GM18861 (cell line): Measurements from ENCODE around the gene RBFOX2.

Experiments used
- ATAC-seq: cut with Tn5 transposase; IDR thresholded peaks from one replicate; pipeline ENCODE4 v1.9.1; 2021; ENCODE audit not compliant: unreplicated experiment

Gene RBFOX2

DNA sequence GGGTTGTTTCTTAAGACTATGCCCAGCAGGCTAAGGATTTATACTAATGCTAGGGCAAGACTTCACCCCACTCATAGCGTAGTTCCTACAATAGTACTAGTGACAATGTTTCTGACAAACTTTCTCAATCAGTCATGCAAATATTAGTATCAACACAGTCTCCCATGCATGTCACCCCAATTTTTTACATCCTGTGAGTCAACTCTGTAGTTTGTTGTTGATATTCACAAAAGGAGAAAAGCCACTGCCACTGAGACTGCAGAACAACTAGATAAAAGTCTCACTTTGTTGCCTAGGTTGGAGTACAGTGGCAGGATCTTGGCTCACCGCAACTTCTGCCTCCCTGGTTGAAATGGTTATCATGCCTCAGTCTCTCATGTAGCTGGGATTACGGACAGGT is 155.2 kb downstream of the RBFOX2 start:
- ATAC-seq, result no peak

DNA sequence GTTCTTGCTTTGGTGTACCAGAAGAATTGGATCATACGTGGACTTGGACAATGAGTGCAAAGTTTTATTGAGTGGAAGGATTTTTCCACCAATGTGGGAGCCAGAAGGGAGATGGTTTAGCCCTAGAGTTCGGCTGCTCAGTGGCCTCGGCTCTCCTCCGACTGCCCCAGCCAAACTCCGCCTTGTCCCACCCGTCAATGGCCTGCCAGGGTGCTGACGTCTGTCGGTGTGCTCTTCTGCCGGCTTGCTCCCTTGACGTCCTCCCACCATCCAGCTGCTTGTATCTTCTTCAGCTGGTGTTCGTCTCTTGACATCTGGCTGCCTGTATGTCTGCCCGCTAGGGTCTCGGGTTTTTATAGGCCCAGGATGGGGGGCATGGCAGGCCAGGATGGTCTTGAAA is 156.2 kb downstream of the RBFOX2 start:
- no peak for ATAC-seq

DNA sequence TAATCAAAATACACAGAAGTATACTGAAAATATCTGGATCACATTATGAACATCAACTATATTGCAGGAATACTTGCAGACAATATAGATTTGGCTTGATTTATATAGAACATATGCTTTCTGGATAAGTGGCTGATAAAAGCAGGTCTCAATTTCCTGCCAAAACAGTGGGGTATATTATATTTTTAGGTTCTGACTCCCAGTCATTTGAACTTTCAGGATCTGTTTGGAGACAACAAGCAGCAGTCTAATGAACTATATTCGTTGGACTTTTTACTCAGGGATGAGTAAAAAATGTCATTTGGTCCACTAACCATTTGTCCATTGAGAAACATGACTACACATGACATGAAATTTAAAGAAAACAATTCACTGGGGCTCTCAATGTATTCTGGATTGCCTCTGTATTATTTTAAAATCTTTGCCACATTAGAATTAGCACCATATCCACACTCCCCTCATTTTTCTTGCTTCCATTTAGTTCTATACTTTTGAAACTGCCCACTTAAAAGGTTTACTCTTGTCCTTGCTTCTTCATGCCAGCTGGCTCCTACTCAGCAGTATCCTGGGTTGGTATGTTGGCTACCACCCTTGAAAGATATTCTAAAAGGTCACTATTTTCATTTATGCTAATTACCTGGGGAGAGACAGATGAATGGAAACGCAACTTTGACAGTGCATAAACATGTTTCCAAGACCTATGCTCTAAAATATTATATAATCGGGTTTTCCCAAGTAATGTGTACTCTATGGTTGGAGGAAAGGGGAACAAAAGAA is 157.9 kb downstream of the RBFOX2 start:
- no peak for ATAC-seq

DNA sequence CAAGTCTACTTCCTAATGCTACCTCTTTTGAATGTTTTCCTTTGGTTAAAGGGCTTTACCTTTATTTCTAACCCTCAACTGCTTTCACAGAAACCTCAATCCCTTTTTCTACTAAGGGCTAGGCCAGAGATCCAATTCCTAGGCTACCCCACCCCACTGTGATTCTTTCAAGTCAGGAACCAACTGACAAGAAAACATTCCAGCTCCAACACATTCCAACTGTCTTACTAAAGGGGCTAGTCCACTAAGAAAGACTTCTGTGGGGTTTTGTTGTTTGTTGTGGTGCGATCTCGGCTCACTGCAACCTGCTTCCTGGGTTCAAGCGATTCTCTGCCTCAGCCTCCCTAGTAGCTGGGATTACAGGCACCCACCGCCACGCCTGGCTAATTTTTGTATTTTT is 159.7 kb downstream of the RBFOX2 start:
- ATAC-seq, result no peak

DNA sequence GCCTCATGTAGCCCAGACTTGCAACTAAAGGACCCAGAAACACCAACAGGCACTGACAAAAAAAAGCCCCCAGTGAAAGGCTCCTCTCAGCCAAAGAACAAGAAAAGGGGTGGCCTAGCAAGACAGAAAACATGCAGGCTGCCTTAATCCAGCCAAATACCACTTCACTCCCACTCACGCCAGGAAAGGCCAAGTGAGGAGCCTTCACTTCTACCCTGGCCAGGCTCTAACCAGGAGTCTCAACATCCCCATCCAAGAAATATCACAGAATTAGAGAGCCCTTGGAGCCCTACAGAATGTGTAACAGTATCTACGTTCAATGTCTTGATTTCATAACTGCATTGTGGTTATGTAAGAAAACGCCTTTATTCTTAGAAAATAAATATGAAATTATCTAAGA is 162.0 kb downstream of the RBFOX2 start:
- ATAC-seq, result no peak

DNA sequence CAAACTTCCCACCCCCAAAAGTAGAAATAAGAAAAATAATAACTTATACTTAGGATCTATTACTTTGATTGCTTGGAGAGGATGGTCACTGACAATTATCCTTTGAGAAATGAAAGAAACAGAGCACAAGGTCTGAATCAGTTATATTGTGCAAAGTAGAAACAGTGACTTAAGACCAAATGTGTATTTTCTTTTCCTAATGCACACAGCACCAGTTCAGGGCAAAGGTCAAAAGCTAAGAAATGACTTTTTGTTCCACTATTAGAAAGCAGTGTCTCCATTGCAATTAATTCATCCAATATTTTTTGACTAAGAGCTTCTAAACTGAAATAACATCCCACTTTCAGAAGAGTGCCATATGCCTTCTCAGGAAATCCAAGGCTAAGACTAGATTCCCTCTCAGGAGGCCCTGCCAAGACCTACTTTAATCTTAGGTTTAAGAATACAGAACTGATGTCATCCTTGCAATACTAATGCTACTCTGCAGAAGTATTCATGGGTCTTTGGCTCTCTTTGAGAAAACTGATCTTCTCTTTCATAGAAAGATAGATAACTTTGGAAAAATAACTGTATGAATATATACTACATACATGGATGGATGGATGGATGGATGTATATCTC is 164.0 kb downstream of the RBFOX2 start:
- no peak for ATAC-seq

DNA sequence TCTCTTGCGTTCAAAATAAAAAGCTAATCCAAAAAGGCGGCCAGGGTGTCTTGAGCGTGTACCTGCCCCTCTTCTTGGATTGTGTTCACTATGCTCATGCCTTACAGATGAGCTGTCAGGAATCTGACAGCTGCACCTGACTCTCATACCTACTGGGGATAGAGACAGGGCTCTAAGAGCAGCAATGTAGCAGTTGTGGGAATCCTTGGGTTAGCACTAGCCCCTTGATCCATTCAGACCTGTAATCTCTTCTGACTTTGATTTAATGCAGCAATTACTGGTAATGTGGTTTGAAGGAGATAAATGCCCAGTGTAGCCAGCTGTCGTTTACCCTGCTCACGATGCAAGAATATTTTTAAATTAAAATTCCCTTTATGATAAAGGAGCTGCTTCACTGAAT is 165.2 kb downstream of the RBFOX2 start:
- ATAC-seq, result no peak

DNA sequence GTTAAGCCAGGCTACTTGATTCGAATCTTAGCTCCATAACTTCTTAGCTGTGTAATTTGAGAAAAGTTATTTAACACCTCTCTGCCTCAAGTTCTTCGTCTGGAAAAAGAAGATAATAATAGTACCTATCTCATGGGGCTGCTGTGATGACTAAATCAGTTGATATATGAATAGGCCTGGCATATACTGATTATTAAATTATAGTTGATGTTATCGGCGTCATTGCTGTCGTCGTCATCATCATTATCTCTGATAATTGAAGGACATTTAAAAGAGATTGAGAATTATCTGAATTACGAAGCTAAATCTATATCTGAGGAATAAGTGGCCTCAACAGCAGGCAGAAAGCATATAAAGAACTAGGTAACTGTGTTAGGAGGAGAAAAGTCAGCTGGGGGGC is 165.9 kb downstream of the RBFOX2 start:
- no peak for ATAC-seq

DNA sequence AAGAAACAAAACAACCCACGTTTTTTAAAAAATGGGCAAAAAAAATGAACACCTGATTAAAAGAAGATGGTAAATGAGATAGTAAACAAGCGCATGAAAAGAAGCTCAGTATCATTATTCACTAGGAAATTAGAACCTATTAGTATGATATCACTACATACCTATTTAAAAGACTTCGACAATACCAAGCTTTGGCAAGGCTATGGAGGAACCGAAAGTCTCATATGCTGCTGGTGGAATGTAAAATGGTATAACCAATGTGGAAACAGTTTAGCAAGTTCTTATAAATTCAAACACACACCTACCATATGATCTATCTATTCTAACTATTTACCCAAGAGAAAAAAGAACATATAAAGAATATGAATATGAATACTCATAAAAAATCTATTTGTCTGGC is 167.2 kb downstream of the RBFOX2 start:
- no peak for ATAC-seq

DNA sequence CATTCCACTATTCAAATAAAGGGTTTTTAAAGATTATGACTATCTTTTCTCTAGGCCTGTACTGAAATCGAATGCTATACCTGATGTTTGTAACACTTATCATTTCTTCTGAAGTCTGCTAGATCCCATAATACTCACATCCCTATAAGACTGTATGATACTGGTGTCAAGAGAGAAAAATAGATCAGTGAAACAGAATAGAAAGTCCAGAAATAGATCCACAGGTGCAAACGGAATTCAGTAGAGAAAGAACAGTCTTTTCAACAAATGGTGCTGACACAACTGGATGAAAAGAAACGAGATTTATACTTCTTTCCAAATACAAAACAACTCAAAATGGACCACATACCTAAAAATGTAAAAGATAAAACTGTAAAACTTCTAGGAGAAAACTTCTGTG is 167.8 kb downstream of the RBFOX2 start:
- no peak for ATAC-seq

DNA sequence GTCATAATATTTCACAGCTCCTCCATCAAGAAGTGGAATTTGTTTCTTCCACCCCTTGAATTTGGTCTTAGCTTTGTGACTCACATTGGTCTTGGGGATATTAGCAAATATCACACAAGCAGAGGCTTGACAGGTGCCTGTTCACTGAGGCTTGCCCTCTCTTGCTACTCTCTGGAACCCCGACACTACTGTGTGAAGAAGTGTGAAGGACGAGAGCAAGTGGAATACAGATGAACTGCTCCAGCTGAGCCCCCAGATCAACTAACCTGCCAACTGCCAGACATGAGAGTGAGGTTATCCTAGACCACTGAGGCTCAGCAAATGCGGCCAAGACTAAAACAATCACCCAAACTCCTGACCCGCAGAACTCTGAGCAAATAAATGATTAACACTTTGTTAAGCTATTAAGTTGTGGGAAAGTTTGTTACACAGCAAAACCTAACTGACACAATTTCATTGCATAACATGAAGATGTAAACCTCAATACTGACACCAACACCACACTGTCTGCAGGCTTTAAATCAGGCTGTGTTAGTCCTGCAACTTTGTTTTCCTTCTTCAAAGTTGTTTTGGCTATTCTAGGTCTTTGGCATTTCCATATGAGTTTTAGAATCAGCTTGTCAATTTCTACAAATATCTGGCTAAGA is 168.4 kb downstream of the RBFOX2 start:
- ATAC-seq, result no peak

DNA sequence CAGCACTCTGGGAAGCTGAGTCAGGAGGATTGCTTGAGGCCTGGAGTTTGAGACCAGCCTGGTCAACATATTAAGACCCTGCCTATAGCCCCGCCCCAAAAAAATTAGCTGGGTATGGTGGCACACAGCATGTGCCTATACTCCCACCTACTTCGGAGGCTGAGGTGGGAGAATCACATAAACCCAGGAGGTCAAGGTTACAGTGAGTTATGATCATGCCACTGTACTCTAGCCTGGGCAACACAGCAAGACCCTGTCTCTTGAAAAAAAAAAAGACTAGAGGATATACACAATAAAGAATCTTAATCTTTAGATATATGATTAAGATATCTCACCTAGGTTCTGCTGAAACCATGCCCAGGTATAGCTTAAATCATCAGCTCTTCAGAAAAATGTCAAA is 174.3 kb downstream of the RBFOX2 start:
- no peak for ATAC-seq

DNA sequence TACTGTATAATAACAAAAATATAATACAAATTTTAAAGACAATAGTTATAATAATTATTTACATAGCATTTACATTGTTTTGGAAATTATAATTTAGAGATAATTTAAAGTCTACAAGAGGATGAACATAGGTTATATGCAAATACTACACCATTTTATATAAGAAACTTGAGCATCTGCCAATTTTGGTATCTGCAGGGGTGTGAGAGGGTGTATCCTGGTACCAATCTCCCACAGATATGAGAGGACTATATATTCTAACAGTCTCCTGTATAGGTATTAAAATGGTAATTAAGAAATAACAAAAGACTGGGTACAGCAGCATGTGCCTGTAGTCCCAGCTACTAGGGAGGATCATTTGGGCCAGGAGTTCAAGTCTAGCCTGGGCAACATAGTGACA is 176.5 kb downstream of the RBFOX2 start:
- no peak for ATAC-seq

DNA sequence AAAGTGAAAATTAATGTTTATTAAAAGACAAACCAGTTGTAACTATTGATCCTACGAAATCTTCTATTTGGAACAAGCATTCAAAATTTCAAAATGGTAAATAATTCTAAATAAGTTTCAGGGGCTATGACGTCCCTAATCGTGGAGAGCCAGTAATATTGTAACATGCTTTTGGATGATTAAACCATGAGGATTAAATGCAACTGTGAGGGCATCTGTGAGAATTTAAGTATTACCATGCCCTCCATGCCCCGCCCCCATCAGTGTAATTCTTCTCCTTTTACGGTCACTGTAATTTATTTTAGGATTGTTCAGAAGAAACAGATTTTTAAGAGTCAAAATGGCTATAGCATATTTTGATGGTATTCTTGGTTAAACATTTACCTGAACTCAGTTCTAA is 177.8 kb downstream of the RBFOX2 start:
- ATAC-seq, result no peak

DNA sequence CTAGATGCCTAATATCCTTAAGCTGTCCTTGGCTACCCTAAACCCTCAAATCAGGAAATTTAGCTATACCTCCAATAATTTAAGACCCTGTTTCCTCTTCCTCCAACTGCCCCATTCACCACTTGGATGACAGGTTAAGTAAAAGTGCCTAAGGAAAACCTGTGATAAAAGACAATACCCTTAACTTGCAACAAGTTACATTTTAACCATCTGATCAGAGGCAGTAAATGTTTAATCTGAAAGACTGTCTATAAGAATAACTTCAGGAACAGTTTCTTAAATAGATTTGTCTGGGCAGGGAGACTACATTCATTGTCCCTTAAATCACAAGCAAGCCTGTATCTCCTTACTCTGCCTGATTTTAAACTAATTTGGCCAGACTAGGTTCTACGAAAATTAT is 181.8 kb downstream of the RBFOX2 start:
- no peak for ATAC-seq

DNA sequence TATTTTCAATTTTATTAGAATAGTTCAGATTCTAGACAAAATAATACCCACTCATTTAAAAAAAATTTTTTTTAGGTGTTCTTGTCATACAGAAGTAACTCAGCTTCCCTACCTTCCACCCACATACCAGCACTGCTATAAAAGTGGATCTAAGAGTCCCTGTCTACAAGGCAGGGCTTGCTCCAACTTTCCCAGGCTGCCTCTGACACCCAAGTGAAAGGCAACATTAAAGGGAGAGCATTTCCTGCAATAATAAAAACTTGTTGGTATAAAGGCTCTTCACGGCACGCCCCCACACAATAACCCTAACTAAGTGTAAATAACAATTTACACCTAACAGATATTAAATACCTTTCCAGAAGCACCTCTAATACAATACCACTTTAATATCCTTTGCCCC is 183.7 kb downstream of the RBFOX2 start:
- no peak for ATAC-seq

DNA sequence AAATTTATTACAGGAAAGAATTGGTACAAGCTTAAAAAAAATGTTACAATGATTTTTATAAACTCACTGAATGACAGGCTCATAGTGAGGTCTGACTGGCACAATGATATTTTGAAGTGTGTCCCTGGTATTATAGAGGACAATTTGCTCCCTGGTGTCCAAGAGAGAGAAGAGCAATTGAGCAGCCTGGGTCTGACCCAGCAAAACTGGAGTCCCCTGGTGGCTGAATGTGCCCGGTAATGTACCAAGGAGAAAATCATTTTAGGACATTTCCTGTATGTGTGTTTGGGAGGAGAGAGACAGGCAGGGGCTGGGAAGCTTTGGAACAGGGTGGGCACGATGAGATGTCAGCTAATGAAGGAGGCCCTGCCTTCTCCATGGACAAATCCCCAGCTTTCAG is 185.7 kb downstream of the RBFOX2 start:
- ATAC-seq, result no peak

DNA sequence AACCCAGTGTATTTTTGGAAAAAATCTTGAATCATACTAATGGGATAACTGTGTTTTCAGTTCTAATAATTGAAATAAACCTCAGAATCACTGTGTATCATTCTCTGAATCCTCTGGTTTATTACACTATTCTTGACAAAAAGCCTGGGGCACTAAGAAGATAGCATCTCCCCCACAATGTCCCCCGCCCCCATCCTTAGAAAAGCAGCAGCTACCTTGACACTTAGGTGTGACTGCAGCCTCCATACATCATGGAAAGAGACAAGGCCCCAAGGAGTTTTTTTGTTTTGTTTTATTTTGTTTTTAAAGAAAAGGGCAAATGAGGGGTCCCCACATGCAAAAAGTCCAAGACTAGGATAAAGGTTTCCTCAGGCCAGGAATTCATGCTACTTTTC is 186.1 kb downstream of the RBFOX2 start:
- no peak for ATAC-seq

DNA sequence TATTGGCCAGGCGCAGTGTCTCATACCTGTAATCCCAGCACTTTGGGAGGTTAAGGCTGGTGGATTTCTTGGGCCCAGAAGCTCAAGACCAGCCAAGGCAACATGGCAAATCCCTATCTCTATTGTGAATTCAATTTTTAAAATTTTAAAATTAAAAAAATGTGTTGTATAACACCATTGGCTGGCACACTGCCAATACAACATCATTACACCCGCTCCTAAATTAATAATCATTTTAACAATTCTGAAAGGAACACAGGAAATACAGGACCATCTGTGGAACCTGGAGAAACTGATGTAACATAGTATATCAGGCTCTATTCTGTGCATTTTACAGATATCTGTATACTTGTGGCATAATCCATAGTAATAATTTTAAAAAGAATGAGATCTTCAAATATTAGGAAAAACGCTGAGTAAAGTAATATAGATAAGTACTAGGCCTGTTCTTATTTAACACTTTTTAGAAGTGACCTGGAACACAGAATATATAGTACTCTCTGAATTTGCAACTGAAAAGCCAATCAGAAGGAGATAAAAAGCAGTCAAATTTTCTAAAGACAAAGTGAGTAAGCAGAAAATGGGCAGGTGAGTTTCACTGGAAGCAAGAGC is 186.6 kb downstream of the RBFOX2 start:
- ATAC-seq, result no peak

DNA sequence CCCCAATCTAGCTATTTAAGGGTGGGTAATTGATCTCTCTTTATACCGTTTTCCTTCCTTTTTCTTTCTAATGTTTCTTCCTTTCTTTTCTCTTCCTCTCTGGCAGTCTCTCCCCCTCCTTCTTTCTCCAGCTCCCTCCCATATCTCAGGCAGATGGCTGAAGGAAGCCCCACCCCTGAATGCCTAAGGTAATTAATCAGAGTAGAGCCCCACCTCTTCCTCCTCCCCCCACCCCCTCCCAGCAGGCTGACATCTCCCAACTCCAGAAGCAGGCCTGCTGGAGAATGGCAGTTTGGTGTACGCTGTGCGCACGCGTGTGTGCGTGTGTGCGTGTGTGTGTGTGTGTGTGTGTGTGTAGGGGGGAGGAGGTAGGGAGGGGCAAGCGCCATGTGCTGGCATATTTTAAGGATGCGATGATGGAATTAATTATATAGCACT is 188.3 kb downstream of the RBFOX2 start:
- ATAC-seq, result no peak

DNA sequence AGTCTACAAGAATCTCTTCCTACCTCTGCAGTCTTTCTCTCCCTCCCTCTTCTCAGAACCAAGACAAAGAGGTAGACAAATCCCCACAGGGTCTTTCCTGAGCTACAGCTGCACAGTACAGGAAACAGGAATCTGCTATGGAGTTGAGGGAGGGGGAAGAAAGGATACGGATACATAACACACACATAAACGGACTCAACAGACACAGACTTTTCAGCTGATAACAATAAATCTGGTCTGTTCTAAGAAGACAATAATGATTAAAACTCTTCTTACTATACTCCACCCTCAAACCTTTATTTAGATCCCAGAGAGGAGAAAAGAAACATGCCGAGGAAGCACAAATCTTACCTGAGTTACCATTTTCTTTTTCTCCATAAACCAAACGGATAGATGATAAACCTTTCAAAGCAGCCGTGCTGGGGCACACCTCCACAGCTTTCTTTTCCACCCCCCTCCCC is 188.8 kb downstream of the RBFOX2 start:
- ATAC-seq, result no peak
